OCI-LY1 (cell line): ENCODE data around the gene CUX1.

Source experiments
- H2AFZ ChIP-seq: fragments of 200-600 bp; sonication (generic), shearing (Covaris generic); 2 replicates; pipeline ENCODE4 v1.6.0; 2014; ENCODE audit warnings: antibody characterized with exemption, mild to moderate bottlenecking, low read length
- H3F3A ChIP-seq: fragments of 200-600 bp; sonication (generic), shearing (Covaris generic); 2 replicates; pipeline ENCODE4 v1.6.0; 2014; ENCODE audit warnings: mild to moderate bottlenecking, antibody characterized with exemption, low read length, moderate library complexity; ENCODE audit not compliant: insufficient read depth
- H3K27ac ChIP-seq: fragments of 200-600 bp; sonication (generic); 2 replicates; pipeline ENCODE4 v1.5.1; 2014; ENCODE audit warnings: low read length, mixed run types, mild to moderate bottlenecking, low read depth; ENCODE audit not compliant: poor library complexity, severe bottlenecking
- H3K27me3 ChIP-seq: fragments of 200-600 bp; sonication (generic); 2 replicates; pipeline ENCODE4 v1.6.0; 2014; ENCODE audit warnings: antibody characterized with exemption, mild to moderate bottlenecking, low read length, moderate library complexity; ENCODE audit not compliant: insufficient read depth
- H3K36me3 ChIP-seq: fragments of 200-600 bp; sonication (generic); 2 replicates; pipeline ENCODE4 v1.6.1; 2014; ENCODE audit warnings: mild to moderate bottlenecking, antibody characterized with exemption, low read length, moderate library complexity, mixed read lengths; ENCODE audit not compliant: insufficient read depth
- H3K4me1 ChIP-seq: fragments of 200-600 bp; sonication (generic); 2 replicates; pipeline ENCODE4 v1.5.1; 2014; ENCODE audit warnings: mild to moderate bottlenecking, low read length, moderate library complexity; ENCODE audit not compliant: insufficient read depth, severe bottlenecking
- H3K4me2 ChIP-seq: fragments of 200-600 bp; sonication (generic), shearing (Covaris generic); 2 replicates; pipeline ENCODE4 v1.6.1; 2014; ENCODE audit warnings: low read length
- H3K4me3 ChIP-seq: fragments of 200-600 bp; sonication (generic); 2 replicates; pipeline ENCODE4 v1.5.1; 2014; ENCODE audit warnings: low read length, low read depth, mild to moderate bottlenecking, mixed read lengths; ENCODE audit not compliant: poor library complexity, severe bottlenecking
- H3K79me2 ChIP-seq: fragments of 200-600 bp; shearing (Covaris generic); 2 replicates; pipeline ENCODE4 v1.6.1; 2016; ENCODE audit warnings: mixed run types, low read length, mixed read lengths; ENCODE audit not compliant: insufficient read depth
- H3K9ac ChIP-seq: fragments of 200-600 bp; sonication (generic), shearing (Covaris generic); 2 replicates; pipeline ENCODE4 v1.6.1; 2014; ENCODE audit warnings: mild to moderate bottlenecking, low read length, mixed read lengths
- H3K9me2 ChIP-seq: fragments of 200-600 bp; sonication (generic), shearing (Covaris generic); 2 replicates; pipeline ENCODE4 v1.6.1; 2014; ENCODE audit warnings: low read depth, mild to moderate bottlenecking, low read length, mixed read lengths
- H3K9me3 ChIP-seq: fragments of 200-600 bp; shearing (Covaris generic); 2 replicates; pipeline ENCODE4 v1.6.1; 2014; ENCODE audit warnings: low read length, mixed read lengths
- H4K20me1 ChIP-seq: fragments of 200-600 bp; sonication (generic), shearing (Covaris generic); 2 replicates; pipeline ENCODE4 v1.6.0; 2016; ENCODE audit warnings: mild to moderate bottlenecking, low read length; ENCODE audit not compliant: insufficient read depth
- CTCF ChIP-seq: fragments of 200-600 bp; sonication (generic), shearing (Covaris generic); IDR thresholded peaks from 2 replicates; pipeline ENCODE4 v1.5.1; 2017; ENCODE audit warnings: mild to moderate bottlenecking, antibody characterized with exemption, low read length, moderate library complexity, mixed read lengths
- EZH2 ChIP-seq: fragments of 200-600 bp; sonication (generic), shearing (Covaris generic); IDR thresholded peaks from 2 replicates; pipeline ENCODE4 v1.8.0; 2017; ENCODE audit warnings: borderline replicate concordance, mixed run types, mild to moderate bottlenecking, antibody characterized with exemption, low read length, moderate library complexity, mixed read lengths

Gene CUX1

GRCh38 chr7:101857358-101857811, 40.0 kb downstream of the CUX1 start:
- Histone ChIP-seq H3K36me3 (no peaks in the 10 kb centered on the region), H3K4me1 (peaks cover 100% of the 10 kb centered on the region), H3K27me3 (no peaks in the 10 kb centered on the region), H3K79me2 (peaks cover 57% of the 10 kb centered on the region), H3K9ac (peak overlapping the region; percentile 74), H2AFZ (no peak overlapping the region), H3K4me3 (peak overlapping the region; percentile 53), H3K9me3 (no peaks in the 10 kb centered on the region), H3F3A (peaks cover 18% of the 10 kb centered on the region), H3K9me2 (no peaks in the 10 kb centered on the region), H3K27ac (peak overlapping the region; percentile 96), H3K4me2 (peak overlapping the region; percentile 83), H4K20me1 (no peaks in the 10 kb centered on the region)
- no peak for TF ChIP-seq CTCF
- TF ChIP-seq EZH2, result no peak

- no peaks in the 10 kb centered on the region for H3K27me3 ChIP-seq
- peak overlapping the region; percentile 83 for H3K4me2 ChIP-seq
- peak overlapping the region; percentile 96 for H3K27ac ChIP-seq
- H4K20me1 ChIP-seq, result no peaks in the 10 kb centered on the region
- H3K9me3 ChIP-seq, result no peaks in the 10 kb centered on the region
- H3K36me3 ChIP-seq, result peaks cover 1% of the 10 kb centered on the region; the same call in 1 of the 2 replicates
- H2AFZ ChIP-seq, result no peak overlapping the region
- peak overlapping the region; percentile 60 for H3K9ac ChIP-seq
- no peak for TF ChIP-seq CTCF
- no peak for TF ChIP-seq EZH2
- H3F3A ChIP-seq, result peaks cover 18% of the 10 kb centered on the region
- no peaks in the 10 kb centered on the region for H3K9me2 ChIP-seq
- peak overlapping the region; percentile 53 for H3K4me3 ChIP-seq
- H3K4me1 ChIP-seq, result peaks cover 100% of the 10 kb centered on the region
- peaks cover 54% of the 10 kb centered on the region for H3K79me2 ChIP-seq
Observed at GRCh38 chr7:101858437-101859385, 41.3 kb downstream of the CUX1 start.

- H3K36me3 ChIP-seq, result peaks cover 7% of the 10 kb centered on the region; the same call in 1 of the 2 replicates
- H3K4me3 ChIP-seq, result peak overlapping the region; percentile 37
- no peaks in the 10 kb centered on the region for H3K9me2 ChIP-seq
- peak overlapping the region; percentile 96 for H3K27ac ChIP-seq
- no peak overlapping the region for H2AFZ ChIP-seq
- H4K20me1 ChIP-seq, result no peaks in the 10 kb centered on the region
- TF ChIP-seq CTCF, result no peak
- TF ChIP-seq EZH2, result no peak
- peaks cover 18% of the 10 kb centered on the region for H3F3A ChIP-seq
- peak overlapping the region; percentile 60 for H3K9ac ChIP-seq
- H3K79me2 ChIP-seq, result peaks cover 51% of the 10 kb centered on the region
- H3K9me3 ChIP-seq, result no peaks in the 10 kb centered on the region
- H3K27me3 ChIP-seq, result no peaks in the 10 kb centered on the region
- peak overlapping the region; percentile 83 for H3K4me2 ChIP-seq
- peaks cover 100% of the 10 kb centered on the region for H3K4me1 ChIP-seq
Observed at GRCh38 chr7:101859411-101860106, 42.1 kb downstream of the CUX1 start.
